Smooth muscle cell (in vitro differentiated cells): ENCODE results near the gene LALBA. TPM values are rescaled to one million over a fixed set of nuclear protein-coding genes. Genes with fewer than 3 reads are reported as not detected.
"Not testable (repeated sequence)": the region's sequence is repeated elsewhere in the genome, so short reads cannot be mapped to it uniquely, and the experiment has no call there.

Experiments used
- DNase-seq: peaks from one replicate; lab custom pipeline; 2025; ENCODE audit not compliant: unreplicated experiment; lab: John Stamatoyannopoulos, UW
- H2AFZ ChIP-seq: fragments of 200-600 bp; sonication (generic); 2 replicates; pipeline ENCODE4 v1.6.0; 2016; ENCODE audit warnings: antibody characterized with exemption, low read depth, mild to moderate bottlenecking
- H3F3A ChIP-seq: fragments of 200-600 bp; sonication (generic); 2 replicates; pipeline ENCODE4 v1.6.0; 2017; ENCODE audit warnings: antibody characterized with exemption, low read depth
- H3K27ac ChIP-seq: fragments of 200-600 bp; sonication (generic); 2 replicates; pipeline ENCODE4 v1.5.1; 2016; ENCODE audit warnings: low read depth, mild to moderate bottlenecking
- H3K27me3 ChIP-seq: fragments of 200-600 bp; sonication (generic); 2 replicates; pipeline ENCODE4 v1.6.1; 2016; ENCODE audit warnings: low read depth, mild to moderate bottlenecking
- H3K36me3 ChIP-seq: fragments of 200-600 bp; sonication (generic); 2 replicates; pipeline ENCODE4 v1.5.1; 2016; ENCODE audit warnings: low read depth
- H3K4me1 ChIP-seq: fragments of 200-600 bp; sonication (generic); 2 replicates; pipeline ENCODE4 v1.5.1; 2016; ENCODE audit warnings: low read depth
- H3K4me2 ChIP-seq: fragments of 200-600 bp; sonication (generic); 2 replicates; pipeline ENCODE4 v1.6.0; 2016; ENCODE audit warnings: mild to moderate bottlenecking
- H3K4me3 ChIP-seq: fragments of 200-600 bp; sonication (generic); 2 replicates; pipeline ENCODE4 v1.5.1; 2016; ENCODE audit warnings: mild to moderate bottlenecking
- H3K79me2 ChIP-seq: fragments of 200-600 bp; sonication (generic); 2 replicates; pipeline ENCODE4 v1.6.0; 2016; ENCODE audit warnings: low read depth, mild to moderate bottlenecking
- H3K9ac ChIP-seq: fragments of 200-600 bp; sonication (generic); 2 replicates; pipeline ENCODE4 v1.6.0; 2016; ENCODE audit warnings: low read depth
- H3K9me3 ChIP-seq: fragments of 200-600 bp; sonication (generic); replicated peaks from 2 replicates; pipeline ENCODE4 v1.5.1; 2016; ENCODE audit warnings: low read depth
- H4K20me1 ChIP-seq: fragments of 200-600 bp; sonication (generic); 2 replicates; pipeline ENCODE4 v1.6.0; 2016; ENCODE audit warnings: low read depth
- WGBS: methylation state at CpG from one replicate; pipeline ENCODE4 v1.1.7; 2016; ENCODE audit warnings: low lambda C conversion rate; 5-methylcytosine and 5-hydroxymethylcytosine counted together
- polyA plus RNA-seq: library from polyadenylated mRNA; unstranded; fragments of >200 nt; fragmentation: Nextera tagmentation; extraction: Ambion mirVana; gene quantifications from 2 replicates; pipeline ENCODE4 v1.2.1, GENCODE V29; 2016
- total RNA-seq: library from RNA; depleted of rRNA; stranded (reverse); fragments of >200 nt; gene quantifications from 2 replicates; pipeline ENCODE4 v1.2.3, GENCODE V29; 2014
- TF ChIP-seq, protein P1 (sequence below): fragments of 200-600 bp; sonication (generic); IDR thresholded peaks from 2 replicates; pipeline ENCODE4 v1.5.1; 2017; ENCODE audit warnings: borderline replicate concordance, mild to moderate bottlenecking, antibody characterized with exemption; ENCODE audit not compliant: insufficient read depth, poor library complexity, severe bottlenecking

Gene LALBA
- total and polyA plus RNA-seq, 2 experiments from 2014 or later = not detected

DNA sequence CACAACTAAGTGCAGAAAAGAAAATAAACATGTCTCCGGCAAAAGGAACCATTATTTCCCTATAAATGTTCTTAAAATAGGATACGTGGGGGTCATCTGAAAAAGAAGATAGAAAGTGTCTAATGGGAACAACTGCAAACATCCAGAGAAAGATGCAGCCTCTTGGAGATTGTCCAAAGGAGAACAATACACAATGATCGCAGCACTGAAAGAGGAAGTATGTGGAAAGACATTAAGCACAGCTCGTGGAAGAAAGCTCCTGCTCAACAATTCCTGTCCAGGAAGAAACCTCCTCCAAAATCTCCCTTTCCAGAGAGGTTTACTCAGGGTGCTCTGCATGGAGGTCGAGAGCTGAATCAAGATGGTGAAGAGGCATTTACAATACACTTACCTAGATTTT is 2.5 kb upstream of the LALBA start:
- no peaks in the 10 kb centered on the region for H4K20me1 ChIP-seq
- H3K9me3 ChIP-seq = no peaks in the 10 kb centered on the region
- no peak overlapping the region for H3K27ac ChIP-seq
- no peaks in the 10 kb centered on the region for H3K27me3 ChIP-seq
- H3K36me3 ChIP-seq = no peaks in the 10 kb centered on the region
- no peak overlapping the region for H3K4me3 ChIP-seq
- DNase-seq = no peak
- no peak overlapping the region for H2AFZ ChIP-seq
- H3K4me2 ChIP-seq = no peak overlapping the region
- H3K79me2 ChIP-seq = no peaks in the 10 kb centered on the region
- H3F3A ChIP-seq = no peaks in the 10 kb centered on the region
- TF ChIP-seq, protein P1, sequence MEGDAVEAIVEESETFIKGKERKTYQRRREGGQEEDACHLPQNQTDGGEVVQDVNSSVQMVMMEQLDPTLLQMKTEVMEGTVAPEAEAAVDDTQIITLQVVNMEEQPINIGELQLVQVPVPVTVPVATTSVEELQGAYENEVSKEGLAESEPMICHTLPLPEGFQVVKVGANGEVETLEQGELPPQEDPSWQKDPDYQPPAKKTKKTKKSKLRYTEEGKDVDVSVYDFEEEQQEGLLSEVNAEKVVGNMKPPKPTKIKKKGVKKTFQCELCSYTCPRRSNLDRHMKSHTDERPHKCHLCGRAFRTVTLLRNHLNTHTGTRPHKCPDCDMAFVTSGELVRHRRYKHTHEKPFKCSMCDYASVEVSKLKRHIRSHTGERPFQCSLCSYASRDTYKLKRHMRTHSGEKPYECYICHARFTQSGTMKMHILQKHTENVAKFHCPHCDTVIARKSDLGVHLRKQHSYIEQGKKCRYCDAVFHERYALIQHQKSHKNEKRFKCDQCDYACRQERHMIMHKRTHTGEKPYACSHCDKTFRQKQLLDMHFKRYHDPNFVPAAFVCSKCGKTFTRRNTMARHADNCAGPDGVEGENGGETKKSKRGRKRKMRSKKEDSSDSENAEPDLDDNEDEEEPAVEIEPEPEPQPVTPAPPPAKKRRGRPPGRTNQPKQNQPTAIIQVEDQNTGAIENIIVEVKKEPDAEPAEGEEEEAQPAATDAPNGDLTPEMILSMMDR = no peak
- H3K4me1 ChIP-seq = no peaks in the 10 kb centered on the region
- 83% methylated on average over 5 of the region's 5 CpGs for WGBS
- no peak overlapping the region for H3K9ac ChIP-seq

DNA sequence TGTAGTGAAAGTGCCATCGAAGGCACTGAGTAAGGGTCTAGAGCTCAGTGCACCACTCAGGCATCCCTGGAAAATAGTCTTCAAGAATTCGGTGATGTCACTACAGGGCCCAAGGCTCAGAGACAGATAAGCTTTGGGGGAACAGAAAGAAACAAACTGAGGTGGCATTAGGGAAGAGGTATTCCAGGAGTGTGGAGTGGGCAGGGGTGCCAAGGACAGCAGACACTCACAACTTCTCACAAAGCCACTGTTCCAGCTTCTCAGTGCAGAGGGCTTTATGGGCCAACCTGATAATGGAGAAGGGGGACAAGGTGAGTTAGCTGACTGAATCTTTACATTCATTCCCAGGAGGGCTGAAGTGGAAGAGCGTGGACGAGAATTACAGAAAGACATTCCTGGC is 2.1 kb downstream of the LALBA start:
- no peaks in the 10 kb centered on the region for H3K4me1 ChIP-seq
- H3F3A ChIP-seq = no peaks in the 10 kb centered on the region
- H3K9ac ChIP-seq = no peak overlapping the region
- DNase-seq = no peak
- H3K9me3 ChIP-seq = no peaks in the 10 kb centered on the region
- H2AFZ ChIP-seq = no peak overlapping the region
- no peaks in the 10 kb centered on the region for H4K20me1 ChIP-seq
- H3K4me2 ChIP-seq = no peak overlapping the region
- H3K27me3 ChIP-seq = peaks cover 3% of the 10 kb centered on the region
- no peaks in the 10 kb centered on the region for H3K36me3 ChIP-seq
- H3K27ac ChIP-seq = no peak overlapping the region
- TF ChIP-seq, protein P1 = no peak
- H3K4me3 ChIP-seq = no peak overlapping the region
- H3K79me2 ChIP-seq = no peaks in the 10 kb centered on the region
- WGBS = 94% methylated on average over 4 of the region's 4 CpGs

DNA sequence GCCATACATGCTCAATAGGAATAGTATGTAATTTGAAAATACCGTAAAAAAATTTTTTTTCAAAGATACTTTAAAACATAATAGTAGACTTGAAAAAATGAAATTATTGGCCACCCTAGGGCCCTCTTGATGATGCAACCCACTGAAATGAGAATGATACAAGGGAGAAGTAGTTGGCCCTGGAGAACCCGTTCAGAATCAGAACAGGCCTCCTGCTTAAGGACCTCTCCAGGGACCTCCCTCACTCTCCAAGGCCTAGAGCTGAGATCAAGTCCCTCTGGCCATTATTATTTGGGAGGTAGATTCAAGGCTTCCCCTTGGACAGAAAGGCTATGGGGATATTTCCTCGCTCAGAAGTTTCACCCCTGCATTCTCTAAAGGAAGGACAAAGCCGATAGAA is 11.9 kb downstream of the LALBA start:
- H3K36me3 ChIP-seq = no peaks in the 10 kb centered on the region
- DNase-seq = no peak
- H2AFZ ChIP-seq = no peak overlapping the region
- no peak overlapping the region for H3K27ac ChIP-seq
- no peak overlapping the region for H3K4me3 ChIP-seq
- H4K20me1 ChIP-seq = no peaks in the 10 kb centered on the region
- H3F3A ChIP-seq = no peaks in the 10 kb centered on the region
- no peak overlapping the region for H3K4me2 ChIP-seq
- TF ChIP-seq, protein P1 = no peak
- no peaks in the 10 kb centered on the region for H3K27me3 ChIP-seq
- no peaks in the 10 kb centered on the region for H3K4me1 ChIP-seq
- H3K79me2 ChIP-seq = no peaks in the 10 kb centered on the region
- 91% methylated on average over 4 of the region's 4 CpGs for WGBS
- H3K9me3 ChIP-seq = no peaks in the 10 kb centered on the region
- no peak overlapping the region for H3K9ac ChIP-seq

DNA sequence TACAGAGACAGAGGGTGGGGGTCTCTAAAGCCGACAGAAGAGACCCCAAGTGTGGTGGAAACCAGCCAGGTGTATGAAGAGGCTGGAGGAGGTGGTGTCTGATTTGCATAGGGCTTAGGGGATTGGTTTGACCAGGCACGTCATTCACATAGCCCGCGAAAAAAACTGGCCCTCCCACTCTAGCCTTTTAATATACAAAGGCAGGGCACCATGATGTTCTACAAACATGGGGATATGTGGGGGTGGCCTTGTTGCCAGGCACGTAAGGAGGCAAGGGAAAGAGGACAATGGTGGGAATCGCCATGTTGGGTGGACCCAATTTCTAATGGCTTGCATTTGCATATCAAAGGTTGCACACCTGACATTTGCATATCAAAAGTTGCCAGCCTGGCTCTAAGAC is 13.2 kb downstream of the LALBA start:
- TF ChIP-seq, protein P1 = no peak
- Histone ChIP-seq H3K9me3 (no peaks in the 10 kb centered on the region), H3K79me2 (no peaks in the 10 kb centered on the region), H3K4me3 (no peak overlapping the region), H3K9ac (no peak overlapping the region), H3K36me3 (no peaks in the 10 kb centered on the region), H3F3A (no peaks in the 10 kb centered on the region), H4K20me1 (no peaks in the 10 kb centered on the region), H2AFZ (no peak overlapping the region), H3K27me3 (no peaks in the 10 kb centered on the region), H3K4me2 (no peak overlapping the region), H3K4me1 (no peaks in the 10 kb centered on the region), H3K27ac (no peak overlapping the region)
- DNase-seq = no peak
- 87% methylated on average over 6 of the region's 6 CpGs for WGBS

DNA sequence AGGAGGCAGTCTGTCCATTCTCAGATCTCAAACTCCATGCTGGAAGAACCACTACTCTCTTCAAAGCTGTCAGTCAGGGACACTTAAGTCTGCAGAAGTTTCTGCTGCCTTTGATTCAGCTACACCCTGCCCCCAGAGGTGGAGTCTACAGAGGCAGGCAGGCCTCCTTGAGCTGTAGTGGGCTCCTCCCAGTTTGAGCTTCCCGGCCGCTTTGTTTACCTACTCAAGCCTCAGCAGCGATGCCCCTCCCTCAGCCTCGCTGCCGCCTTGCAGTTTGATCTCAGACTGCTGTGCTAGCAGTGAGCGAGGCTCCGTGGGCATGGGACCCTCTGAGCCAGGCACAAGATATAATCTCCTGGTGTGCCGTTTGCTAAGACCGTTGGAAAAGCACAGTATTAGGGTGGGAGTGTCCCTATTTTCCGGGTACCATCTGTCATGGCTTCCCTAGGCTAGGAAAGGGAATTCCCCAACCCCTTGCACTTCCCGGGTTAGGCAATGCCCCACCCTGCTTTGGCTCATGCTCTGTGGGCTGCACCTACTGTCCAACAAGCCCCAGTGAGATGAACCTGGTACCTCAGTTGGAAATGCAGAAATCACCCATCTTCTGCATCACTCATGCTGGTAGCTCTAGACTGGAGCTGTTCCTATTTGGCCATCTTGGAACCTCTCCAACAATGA is 16.0 kb downstream of the LALBA start:
- H3K9ac ChIP-seq, H3K4me2 ChIP-seq, H3K27ac ChIP-seq, H2AFZ ChIP-seq, H3K9me3 ChIP-seq, H3K36me3 ChIP-seq, H3K4me1 ChIP-seq, H4K20me1 ChIP-seq, H3K27me3 ChIP-seq, H3K79me2 ChIP-seq, DNase-seq, H3K4me3 ChIP-seq, H3F3A ChIP-seq: not testable (repeated sequence)
- 73% methylated on average over 11 of the region's 11 CpGs for WGBS
